SW480 (cell line): ENCODE results near the gene SLC26A2.

Source experiments
- DNase-seq: peaks from one replicate; pipeline ENCODE4 v3.0.0-alpha.2; 2016; ENCODE audit warnings: low spot score

SLC26A2 gene

DNA sequence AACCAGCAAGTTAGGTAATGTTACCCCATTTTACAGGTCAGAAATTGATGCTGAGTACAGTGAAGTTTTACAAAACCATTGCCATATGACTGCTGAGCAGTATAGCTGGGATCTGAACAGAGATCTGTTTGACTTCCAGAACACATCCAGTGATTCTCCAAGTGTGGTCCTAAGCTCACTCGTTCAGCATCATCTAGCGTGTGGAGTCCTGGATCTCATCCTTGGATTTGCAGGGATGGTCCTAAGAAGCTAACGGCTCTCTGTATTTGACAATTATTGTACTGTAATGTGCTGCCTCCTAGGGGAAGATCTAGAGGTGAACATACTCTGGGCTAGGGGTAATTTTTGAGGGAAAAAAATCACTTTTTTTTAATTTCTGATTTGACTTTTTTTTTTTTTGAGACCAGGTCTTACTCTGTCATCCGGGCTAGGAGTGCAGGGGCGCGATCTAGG lies 1.4 kb downstream of the SLC26A2 start:
- DNase-seq = peak; percentile 49

DNA sequence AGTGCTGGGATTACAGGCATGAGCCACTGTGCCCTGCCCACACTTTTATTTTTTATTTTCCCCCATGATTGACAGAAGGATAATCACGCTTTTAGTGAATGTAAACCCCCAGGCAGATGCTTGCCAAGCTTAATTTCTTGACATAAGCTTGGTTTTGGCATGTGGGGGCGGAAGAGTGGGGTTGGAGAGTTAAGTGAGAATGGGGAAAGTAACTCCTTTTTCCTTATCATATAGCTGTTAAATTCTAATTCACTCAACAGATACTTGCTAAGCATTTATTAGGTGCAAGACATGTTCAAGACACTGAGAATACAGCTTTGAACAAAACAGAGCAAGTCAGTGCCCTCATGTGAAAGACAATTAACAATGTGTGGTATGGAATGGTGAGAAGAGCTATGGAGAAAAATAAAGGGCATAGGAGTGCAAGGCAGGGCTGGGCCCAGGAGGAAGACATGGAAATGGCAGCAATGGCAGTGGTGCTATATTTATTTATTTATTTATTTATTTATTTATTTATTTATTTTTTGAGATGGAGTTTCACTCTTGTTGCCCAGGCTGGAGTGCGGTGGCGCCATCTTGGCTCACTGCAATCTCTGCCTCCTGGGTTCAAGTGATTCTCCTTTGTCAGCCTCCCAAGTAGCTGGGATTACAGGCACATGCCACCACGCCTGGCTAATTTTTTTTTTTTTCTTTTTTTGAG lies 2.2 kb downstream of the SLC26A2 start:
- DNase-seq = no peak

DNA sequence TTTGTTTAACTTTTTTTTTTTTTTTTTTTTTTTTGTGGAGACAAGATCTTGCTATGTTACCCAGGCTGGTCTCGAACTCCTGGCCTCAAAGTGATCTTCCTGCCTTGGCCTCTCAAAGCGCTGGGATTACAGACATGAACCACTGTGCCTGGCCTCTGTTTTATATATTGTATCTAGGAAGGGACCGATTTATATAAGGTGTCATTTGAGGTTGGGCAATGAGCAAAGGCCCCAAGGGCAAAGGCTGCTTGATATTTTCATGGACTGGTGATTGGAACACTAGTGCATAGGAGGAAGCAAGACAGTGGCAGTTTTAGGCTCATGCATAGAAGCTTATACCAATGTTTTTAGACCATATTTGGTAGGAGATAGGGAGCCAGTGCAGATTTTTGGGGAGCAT lies 3.2 kb downstream of the SLC26A2 start:
- DNase-seq = no peak

DNA sequence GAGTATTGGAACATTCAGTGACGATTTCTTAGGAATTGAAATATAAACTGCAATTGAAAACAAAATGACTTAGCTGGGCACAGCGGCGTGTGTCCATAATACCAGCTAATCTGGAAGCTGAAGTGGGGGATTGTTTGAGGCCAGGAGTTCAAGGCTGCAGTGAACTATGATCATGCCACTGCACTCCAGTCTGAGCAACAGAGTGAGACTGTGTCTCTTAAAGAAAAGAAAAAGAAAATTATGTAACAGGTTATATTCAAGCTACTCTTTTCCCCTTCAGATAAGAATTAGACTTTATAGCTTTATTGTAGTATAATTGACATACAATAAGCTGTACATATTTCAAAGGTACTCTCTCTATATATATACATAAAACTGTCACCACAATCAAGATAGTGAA lies 6.4 kb downstream of the SLC26A2 start:
- DNase-seq = no peak

DNA sequence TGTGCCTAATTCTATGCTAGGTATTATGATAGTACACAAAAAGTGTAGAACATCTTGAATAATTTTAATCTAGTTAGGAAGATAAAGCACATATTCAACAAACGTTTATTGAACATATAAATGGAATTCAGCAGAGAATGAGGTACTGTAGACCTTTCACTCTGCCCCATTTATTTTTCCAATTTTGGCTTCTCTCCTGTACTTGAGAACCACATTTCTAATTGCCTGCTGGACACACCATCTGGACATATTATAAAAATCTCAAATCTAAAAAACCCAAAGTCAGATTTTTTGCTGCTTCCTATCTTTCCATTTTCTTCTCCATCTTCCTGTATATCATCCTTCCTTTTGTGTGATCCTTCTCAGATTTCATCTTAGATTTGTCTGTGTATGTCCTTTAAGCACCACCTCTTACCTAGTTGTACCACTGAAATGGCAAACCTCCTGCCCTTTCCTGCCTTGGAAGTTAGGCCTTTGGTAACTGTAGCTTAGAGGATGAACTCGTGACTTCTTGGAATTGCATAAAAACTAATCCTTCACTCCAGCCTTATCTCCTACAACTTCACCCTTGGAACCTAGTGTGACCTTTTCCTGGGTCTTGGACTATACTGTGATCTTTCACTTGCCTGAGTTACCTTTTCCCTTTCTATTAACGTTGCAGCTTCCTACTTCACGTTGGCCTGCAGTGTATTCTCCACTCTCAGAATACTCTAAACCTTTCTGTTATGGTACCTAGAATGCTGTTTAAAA lies 8.8 kb downstream of the SLC26A2 start:
- DNase-seq = no peak

DNA sequence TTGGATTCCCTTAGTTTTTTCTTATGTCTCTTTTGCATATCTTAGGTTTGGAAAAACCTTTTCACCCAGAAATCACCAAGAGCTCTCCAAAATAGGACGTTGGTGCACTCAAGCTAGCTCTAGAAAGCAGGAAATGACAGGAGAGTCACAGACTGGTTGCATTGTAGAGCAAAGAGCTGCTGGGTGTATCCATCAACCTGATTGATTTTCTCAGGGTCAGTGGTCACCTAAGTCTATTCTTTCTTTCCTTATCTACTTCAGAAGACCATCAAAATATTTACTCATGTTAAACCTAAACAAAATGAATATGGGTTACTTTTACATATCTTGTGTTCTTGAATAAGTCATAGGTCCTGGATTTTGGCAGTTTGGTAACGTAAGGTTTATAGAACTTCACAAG lies 14.9 kb downstream of the SLC26A2 start:
- DNase-seq = no peak

DNA sequence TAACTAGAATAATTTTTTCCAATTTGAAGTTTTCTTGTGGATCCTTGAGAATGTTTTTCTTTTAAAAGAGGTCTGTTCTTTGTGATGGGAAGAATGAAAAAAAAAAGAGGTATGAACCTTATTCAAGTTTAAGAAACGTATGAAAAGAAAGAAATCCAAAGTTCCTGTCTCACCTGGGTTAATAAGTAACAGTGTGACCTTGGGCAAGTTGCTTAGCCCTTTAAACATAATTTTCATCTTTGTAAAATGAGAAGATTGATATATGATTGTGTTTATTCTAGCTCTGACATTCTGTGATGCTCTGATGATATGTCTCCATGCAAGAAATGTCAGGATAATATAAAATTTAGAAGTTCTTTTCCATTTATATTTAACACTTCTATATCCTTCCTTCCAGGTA lies 19.3 kb downstream of the SLC26A2 start:
- no peak for DNase-seq

DNA sequence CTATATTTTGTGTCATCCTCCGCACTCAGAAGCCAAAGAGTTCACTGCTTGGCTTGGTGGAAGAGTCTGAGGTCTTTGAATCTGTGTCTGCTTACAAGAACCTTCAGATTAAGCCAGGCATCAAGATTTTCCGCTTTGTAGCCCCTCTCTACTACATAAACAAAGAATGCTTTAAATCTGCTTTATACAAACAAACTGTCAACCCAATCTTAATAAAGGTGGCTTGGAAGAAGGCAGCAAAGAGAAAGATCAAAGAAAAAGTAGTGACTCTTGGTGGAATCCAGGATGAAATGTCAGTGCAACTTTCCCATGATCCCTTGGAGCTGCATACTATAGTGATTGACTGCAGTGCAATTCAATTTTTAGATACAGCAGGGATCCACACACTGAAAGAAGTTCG lies 20.6 kb downstream of the SLC26A2 start:
- DNase-seq = no peak

DNA sequence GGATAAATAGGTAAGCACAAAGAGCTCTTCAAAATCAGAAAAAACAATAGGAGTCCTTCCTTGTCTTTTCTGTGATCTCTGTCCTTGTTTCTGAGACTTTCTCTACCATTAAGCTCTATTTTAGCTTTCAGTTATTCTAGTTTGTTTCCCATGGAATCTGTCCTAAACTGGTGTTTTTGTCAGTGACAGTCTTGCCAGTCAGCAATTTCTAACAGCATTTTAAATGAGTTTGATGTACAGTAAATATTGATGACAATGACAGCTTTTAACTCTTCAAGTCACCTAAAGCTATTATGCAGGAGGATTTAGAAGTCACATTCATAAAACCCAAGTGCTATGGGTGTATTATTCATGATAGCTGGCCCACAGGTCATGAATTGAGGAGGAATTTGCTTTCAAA lies 21.9 kb downstream of the SLC26A2 start:
- DNase-seq = no peak

DNA sequence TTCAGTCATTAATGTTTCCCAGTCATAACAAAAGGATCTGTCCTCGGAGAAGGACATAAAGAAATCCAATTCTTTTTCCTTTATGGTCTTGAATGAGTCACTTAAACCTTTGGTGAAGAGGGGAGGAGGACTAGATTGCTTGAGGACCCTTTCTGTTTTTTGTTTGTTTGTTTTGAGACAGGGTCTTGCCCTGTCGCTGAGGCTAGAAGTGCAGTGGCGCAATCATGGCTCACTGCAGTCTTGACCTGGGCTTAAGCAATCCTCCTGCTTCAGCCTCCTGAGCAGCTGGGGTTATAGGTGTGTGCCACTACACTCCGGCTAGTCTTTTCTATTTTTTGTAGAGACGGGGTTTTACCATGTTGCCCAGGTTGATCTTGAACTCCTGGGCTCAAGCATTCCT lies 27.6 kb downstream of the SLC26A2 start:
- DNase-seq = no peak

DNA sequence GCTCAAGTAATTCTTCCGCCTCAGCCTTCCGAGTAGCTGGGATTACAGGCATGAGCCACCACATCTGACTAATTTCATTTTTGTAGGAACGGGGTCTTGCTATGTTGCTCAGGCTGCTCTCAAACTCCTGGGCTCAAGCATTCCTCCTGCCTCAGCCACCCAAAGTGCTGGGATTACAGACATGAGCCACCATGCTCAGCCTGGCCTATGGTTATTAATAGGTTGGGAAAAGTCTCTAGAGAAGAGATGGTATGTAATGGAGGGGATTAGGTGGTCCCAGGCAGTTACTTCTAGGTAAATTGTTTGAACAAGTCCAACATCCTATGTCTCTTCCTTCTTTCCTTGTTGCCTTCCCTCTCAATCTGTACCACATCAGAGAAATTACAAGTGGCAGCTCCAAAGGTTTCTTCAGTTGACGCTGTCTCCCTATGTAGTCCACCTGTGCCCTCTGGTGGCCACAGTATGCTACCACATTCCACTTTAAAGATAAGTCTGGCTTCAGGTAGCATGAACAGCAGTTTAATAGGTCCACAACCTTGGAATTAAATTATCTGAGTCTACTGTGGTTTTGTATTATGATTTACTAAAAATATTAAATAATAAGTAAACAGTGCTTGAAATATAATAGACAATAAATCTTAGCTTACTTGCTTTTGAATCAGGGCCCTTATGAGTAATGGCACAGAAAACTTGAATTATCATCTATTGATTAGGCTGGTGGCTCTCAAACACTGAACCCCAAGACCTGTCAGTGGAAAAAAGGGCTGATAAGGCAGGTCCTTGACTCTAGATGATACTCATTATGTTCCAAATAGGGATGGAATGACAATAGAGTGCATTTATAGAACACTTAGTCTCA lies 30.2 kb downstream of the SLC26A2 start:
- peak; percentile 79 for DNase-seq

DNA sequence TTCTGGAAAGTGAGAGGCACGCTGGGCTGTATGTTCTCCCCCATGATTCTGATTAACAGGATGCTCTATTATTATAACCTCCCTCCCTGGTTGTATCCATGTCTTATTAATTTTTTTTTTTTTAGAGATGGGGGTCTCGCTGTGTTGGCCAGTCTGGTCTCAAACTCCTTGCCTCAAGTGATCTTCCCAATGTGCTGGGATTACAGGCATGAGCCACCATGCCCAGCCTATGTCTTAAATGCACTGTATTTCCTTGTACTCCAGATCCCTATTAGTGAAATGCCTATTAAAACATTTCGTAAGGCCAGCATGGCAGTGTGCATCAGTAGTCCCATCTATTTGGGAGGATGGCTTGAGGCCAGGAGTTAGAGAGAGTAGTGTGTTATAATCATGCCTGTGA lies 32.9 kb downstream of the SLC26A2 start:
- no peak for DNase-seq

DNA sequence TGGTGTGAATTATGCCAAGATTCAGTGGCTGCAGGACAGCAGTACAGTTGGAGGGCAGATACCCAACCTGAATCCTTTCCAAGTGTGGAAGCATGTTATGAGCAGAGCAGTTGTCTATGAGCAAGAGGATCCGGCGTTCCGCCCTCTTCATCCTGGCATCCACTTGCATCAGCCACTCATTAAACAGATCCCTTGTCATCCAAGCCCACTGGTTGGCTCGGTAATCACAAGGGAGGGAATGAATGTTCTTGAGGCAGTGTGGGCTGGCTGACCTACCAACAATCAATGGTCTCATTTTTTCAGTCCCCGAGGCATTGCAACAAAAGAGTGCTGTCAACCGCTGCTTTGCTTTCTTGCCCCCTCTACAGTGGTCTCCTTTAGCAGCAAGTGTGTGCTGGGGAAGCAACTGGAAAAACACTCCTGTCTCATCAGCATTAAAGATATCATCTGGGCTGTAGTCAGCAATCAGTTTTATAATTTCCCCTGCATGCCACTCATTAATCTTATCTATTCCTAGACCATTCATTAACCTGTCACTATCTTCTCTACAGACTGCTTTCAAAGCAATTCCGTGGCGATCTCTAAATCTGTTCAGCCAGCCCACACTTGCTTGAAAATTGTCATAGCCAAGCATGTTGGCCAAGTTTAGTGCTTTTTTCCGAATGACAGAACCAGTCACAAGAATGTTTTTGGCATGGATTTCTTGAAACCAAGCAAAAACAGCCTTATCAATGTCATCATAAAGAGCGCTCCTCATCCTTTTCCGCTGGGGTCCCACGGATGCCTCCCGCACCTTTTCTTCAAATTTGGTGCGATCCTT lies 35.0 kb downstream of the SLC26A2 start:
- DNase-seq = no peak

DNA sequence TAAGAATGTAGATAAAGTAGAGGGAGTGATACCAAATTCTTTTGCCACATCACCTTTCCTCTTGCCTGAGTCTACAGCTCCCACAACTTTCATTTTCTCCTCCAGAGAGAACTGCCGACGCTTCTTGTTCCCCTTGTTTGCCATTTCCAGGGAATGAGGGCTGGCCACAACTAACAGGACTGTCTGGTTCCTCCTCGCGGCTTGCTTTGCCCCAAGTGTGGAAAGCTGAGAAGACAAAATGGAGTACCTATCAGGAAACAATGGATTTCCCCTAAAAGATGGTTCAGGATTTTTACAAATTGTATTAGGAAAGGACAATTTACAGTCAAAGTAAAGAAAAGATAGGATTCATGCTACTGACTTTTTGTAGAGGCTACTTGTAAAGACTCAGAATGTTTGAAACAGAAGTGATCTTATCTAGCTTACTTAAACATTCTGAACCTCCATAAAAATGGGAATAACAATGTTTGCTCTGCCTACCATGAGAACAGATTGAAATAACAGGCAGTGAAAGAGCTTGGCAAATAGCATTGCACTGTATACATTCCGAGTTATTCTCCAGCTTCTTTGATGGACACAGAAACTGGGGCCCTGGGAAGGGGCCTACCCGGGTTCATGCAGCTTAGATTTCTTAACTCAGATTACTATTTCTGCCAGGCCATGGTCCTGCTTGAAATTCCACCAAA lies 35.8 kb downstream of the SLC26A2 start:
- no peak for DNase-seq

DNA sequence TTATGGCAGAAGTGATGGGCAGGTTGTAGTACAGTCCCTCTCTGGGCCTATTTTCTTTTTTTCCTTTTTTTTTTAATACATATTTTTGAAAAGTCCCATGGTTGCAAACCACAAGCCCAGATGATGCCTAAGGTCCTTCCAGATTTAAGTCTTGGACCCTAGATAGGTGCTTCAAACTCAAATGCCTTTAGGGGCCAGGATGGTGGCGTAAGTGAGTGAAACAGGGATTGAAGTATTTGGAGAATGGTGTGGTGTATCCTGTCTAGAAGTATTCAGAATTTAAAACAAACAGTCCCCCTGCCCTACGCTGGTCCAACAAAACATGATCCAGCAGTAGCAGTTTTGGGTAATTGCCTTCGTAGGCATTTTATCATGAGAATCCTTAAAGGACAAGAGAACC lies 37.7 kb downstream of the SLC26A2 start:
- DNase-seq = no peak

DNA sequence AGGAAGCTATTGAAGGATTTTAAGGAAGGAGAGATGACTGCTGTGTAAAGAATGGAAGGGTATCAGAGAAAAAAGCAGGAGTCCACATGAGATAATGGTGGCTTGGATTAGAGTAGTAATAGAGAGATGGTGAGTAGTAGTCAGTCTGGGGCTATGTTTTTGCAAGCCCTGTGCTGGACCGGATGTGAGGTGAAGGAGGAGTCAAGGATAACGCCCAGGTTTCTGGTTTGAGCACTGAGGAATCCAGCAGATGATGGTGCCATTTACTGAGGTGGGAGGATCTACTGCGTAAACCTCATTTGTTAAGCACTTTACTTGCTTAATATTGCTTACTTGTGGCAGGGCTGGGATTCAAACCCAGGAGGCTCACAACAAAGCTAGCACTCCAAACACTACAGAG lies 38.8 kb downstream of the SLC26A2 start:
- no peak for DNase-seq

DNA sequence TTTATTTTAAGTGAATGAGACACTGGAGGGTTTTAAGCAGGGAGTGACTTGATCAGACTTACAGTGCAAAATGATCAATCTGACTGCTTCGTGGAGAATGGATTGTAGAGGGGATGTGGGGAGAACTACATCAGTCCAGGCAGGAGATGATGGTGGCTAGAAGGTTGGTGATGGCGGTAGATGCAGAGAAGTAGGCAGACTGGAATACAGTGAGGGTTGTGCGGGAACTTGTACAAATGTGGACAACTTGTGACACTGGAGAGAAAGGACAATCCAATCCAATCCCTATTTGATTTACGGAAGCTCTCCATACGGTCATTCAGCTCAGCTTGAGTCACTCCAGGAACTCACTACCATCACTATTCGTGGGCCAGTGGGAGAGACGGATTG lies 39.3 kb downstream of the SLC26A2 start:
- no peak for DNase-seq

DNA sequence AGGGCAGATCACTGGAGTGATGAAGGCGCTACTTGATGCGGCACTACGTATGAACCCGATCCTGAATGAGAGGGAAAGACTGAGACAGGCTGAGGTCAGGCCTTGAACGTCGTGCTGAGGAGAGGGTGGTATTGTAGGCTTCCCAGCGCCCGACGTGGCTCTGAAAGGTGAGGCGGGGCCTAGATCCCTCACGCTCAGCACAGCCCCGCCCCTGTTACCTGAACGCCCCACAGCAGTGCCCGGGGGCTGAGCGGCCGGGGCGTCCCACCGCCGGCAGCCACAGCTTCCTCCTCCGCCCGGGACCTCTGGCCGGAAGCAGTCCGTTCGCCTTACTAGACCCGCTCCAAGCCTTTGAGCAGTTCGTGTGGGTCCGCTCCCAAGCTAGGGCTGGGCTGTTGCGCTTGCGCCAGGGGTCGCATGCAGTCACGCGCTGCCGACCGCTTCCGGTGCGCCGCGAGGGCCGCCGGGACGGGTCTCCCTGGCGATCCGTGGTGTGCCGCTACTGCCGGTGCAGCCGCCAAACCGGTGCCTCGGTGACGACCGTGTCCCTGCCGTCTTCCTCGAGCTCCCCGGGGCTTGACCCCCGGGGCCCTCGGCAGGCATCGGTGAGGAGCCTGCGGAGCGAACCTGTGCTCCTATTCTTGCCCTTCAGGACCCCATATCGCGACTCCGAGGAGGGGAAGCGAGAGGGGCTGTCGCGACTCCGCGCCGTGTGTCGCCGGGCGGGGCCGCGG lies 39.9 kb downstream of the SLC26A2 start, which contains the start of the genes HMGXB3 and TIGD6:
Gene HMGXB3, plus strand, starts transcription at position 484 of the 734 bp plus-strand sequence. CDS start 4,114 bp downstream, outside the sequence.
Gene TIGD6, minus strand, starts transcription at position 399 of the 734 bp plus-strand sequence. CDS start 4,306 bp downstream, outside the sequence.
- peak; percentile 99 for DNase-seq

DNA sequence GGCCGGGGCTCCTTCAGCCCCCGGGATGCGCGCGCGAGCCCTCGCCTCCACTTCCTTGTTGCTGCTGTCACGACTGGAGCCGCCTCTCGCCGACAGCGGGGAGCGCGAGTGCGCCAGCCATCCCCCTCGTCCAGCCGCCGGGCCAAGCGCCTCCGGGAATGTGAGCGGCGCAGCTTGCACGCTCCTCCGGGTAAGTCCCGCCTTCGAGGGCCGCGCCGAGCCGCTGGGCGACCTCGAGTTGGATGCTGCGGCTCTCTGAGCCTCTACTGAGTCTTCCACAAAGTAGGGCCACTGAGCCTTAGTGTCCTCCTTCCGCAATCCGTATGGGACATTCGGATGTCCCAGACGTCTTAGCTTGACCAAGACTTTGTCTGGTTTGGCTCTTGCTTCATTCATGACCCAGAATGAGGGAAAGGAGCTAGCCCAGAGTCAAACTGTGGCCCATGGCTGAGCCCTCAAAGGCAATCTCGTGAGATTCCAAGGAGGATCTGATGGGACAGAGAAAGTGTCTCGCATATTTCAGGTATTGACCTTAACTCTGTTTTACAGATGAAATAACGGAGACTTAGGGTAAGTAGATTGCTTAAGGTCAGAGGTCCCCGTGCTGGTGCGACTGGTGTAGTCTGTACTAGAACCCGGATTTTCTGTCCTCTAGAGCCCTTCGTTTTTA lies 40.6 kb downstream of the SLC26A2 start:
- DNase-seq = peak; percentile 40
